ENCODE results near the gene ZNF423.

The ZNF423 gene

GRCh38 chr16:49716339-49716934 lies 139.5 kb downstream of the ZNF423 start:
- DNase-seq, result no peak

- DNase-seq, result no peak
These were observed 142.1 kb downstream of the ZNF423 start for GRCh38 chr16:49713770-49714169.

DNA sequence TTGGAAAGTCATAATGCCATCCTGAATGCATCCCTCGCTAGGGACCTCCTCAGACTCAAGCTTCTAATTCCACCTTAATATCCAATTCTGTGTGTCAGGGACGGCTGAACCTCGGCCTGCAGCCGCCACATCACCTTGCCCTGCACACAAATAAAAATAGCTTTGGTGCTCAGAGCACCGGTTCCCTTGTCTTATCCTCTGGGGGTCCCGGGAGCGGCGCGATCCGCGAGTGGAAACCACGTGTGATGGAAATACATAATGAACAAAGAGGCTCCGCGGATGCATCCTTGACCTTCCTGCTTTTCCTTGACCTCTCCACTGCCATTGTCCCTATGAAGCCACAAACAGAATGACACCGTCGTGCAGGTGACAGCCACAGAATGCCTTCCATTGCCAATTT lies 143.4 kb downstream of the ZNF423 start:
- no peak for DNase-seq

- no peak for DNase-seq
These were observed 143.8 kb downstream of the ZNF423 start for GRCh38 chr16:49712106-49712505.

DNA sequence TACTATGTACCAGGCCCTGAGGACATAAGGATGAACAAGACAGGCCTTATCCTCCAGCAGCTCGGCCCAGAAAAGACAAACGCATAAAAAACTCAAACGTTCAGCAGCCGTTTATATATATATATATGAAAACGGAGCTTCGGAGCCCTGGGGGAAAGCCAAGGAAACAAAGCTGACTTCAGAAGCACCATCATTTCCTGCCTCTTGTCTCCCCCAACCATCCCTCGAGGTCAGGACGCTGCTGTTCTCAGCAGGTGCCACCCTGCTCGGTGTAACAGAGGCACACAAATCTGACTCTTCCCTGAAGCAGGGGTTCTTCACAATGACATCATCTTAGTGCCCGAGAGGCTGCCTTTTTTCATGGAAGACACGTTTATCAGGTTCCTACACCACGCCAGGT lies 146.9 kb downstream of the ZNF423 start:
- DNase-seq, result no peak

- no peak for DNase-seq
These were observed 147.4 kb downstream of the ZNF423 start for GRCh38 chr16:49708491-49708890.

- DNase-seq, result no peak
These were observed 149.1 kb downstream of the ZNF423 start for GRCh38 chr16:49706620-49707355.

DNA sequence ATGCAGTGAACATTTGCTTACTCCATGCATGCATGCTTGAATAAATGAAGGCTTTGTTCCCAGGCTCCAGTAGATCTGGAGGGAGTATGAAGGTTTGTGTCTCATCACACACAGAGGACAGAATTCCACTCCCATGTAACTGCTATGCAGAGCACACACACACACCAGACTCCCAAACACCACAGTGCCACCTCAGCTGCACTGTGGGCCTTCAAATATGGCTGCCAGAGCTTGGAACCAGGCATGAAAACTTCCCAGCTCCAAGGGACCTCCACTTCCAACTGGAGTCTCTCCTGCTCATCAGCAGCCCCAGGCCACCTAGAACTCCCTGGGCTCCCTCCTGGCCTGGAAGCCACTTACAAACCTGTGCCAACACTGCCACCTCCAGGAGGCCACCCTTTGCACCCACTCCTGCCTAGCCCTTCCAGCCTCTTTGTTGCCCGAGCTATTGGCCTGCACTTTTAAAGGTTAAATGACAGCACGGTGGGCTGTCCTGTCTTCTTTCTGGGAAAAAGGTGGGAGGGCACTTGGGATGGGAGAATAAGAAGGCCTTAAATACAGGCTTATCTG lies 151.2 kb downstream of the ZNF423 start:
- DNase-seq, result no peak

DNA sequence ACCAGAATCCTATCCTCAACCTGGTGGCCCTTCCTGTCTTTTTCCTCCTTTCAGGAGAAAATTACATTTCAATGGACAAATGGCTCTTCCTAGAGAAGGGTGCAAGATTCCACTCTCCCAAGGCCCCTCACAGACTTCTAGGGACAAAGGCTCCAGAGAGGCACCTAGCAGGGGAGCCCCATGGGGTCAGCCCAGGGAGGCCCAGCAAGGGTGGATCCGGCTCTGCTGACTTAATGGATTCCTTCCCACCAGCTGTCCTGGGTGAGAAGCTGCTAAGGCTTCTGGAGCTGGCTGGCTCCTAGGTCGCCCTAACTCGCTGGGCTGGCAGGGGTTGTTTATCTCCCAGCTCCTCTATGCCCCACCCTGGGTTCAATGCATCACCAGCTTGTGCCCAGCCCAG lies 152.4 kb downstream of the ZNF423 start:
- no peak for DNase-seq

- peak; percentile 52 for DNase-seq
These were observed 154.0 kb downstream of the ZNF423 start for GRCh38 chr16:49701789-49702494.

- DNase-seq, result no peak
These were observed 154.7 kb downstream of the ZNF423 start for GRCh38 chr16:49701065-49701685.

DNA sequence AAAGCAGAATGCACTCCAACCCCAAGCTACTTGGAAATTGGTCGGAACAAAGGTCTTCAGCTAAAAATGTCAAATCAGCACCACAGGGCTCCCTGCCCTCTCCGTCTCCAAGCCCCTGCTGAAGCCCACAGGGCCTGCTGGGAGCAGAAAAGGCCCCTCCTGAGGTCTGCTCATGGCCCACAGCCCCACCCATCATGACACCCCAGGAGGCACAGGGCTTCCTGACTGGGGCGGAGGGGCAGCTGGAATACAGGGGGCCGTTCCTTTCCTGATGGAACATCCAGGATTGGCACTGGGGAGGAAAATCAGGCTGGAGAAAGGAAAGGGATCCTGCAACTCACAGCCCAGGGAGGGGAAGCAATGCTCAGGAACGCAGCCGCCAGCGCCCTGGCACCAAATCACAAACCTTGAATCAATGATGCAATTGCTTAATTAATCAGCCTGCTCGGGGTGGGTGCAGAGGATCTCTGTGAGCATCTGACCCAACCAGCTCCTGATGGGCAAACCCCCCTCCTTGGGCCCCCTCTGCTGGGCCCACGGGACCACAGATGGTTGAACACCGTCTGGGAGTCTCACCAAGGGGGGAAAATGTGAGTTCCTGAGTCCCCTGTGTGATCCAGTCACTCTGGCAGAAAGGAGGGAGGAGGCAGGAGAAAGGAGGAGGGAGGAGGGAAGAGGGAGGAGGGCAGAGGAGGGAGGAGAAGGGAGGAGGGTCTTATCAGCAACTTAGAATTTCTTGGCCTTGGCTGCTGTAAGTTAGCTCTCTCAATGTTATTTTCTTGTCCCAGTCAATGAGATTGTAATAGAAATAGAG lies 155.5 kb downstream of the ZNF423 start:
- DNase-seq, result no peak

DNA sequence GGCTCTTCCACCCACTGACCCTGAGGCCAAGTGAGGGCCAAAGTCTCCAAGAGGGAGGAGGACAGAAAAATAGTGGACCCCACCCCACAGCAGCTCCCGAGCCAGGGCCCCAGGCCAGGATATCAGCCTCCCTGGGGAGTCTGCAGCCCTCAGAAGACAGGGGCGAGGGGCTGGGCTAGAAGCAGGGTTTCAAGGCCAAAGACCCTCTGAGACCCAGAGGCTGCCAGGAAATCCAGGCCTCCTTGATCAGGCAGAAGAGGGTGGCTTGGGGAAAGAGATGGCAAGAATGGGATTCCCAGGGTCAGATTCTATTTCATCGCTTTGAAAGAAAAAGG lies 156.1 kb downstream of the ZNF423 start:
- DNase-seq, result no peak

GRCh38 chr16:49698931-49699840 lies 156.7 kb downstream of the ZNF423 start:
- DNase-seq, result no peak

DNA sequence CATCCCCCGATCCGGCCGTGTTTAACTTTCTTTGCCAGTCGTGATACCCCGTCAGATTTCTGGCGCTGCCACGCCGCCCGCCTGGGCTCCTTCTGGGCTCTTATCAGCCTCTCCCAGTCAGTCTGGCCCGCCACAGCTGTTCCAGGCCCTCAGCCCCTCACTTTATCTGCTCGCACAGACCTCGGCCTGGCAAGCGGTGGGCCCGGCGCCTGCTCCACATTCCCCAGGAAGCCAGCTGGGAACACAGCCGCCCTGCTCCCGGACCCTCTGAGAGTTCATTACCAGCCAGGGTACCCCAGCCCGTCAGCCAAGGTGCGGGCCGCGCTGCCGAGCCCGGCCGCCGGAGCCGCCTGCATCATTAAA lies 157.5 kb downstream of the ZNF423 start:
- no peak for DNase-seq

GRCh38 chr16:49697631-49698452 lies 158.1 kb downstream of the ZNF423 start:
- DNase-seq, result no peak

DNA sequence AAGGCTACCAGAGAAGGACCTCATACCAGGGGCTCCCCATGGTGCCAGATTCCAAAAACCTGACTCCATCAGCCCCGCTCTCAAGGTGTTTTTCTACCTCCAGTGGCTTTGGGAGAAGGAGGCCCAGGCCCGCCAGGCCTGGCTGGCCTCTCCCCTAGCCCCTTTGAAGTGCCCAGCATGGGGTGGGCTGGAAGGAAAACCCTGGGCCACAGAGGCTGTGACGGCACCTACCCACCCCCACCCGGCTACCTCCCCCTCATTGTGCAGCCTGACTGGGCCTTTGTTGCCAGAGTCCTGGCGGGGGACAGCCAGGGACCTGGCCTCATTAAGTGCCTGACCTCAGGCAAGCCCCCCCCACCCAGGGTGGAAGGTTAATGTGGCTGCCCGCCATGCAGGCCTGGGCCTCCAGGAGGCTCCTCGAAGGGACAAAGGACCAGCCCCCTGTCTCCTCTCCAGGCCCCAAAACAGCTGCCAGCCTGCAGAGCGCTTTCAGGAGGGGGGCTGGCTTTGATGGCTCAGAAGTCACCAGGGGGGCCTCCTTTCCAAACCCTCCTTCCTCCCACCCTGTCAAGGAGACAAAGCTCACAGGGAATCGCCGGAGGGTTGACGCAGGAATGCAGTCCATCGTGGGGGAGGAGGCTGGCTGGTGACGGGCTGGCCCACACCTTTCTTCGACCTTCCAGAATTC lies 159.4 kb downstream of the ZNF423 start:
- no peak for DNase-seq

DNA sequence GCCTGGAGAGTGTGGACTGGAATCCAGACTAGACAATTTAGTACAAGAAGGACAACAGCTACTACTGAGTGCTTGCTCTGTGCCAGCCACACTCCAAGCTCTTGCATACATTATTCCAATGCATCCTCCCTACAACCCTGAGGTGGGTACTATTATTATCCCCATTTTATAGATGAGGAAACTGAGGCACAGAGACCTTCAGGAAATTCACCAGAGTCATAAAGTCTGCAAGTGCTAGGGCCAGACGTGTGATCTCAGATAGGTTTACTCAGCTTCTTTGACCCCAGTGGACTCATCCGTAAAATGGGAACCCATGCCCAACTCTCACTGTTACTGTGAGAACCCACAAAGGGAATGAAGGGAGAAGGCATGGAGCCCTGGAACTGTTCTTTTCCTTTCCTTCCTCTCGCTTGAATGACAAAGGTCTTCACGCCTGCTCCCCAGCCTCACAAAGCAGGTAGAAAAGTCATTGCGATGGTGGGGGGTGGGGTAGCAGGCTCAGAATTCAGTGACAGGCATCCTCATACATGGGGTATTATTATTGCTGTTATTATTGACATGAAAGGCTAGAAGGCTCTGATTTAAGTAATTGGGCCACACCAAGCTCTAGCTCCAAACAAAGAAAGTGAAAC lies 160.0 kb downstream of the ZNF423 start:
- DNase-seq, result no peak

- no peak for DNase-seq
These were observed 162.5 kb downstream of the ZNF423 start for GRCh38 chr16:49693445-49693844.

DNA sequence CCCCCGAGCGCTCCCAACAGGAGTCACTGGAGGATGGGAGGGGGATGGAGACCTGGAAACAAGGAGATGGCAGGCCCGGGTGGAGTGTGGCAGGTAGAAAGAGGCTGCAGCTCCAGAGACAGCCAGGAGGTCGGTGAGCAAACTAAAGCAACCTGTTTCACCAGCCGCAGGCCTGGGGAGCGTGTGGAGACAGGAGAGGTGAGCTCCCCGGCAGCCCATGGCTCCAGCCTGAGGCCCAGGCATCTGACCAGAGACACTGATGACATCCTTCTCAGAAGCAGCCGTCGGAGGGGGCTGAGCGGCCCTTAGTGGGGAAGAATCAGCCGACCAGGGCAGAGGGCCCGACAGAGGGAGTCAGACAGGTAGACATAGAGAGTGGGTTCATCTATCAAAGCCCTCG lies 165.1 kb downstream of the ZNF423 start:
- no peak for DNase-seq

All from NCI-H1417 treated with DMSO at 0.1 percent for 48 hours (cell line).